Liver (tissue), 9 donors: ENCODE results near the gene C14orf119. TPM values are rescaled to one million over a fixed set of nuclear protein-coding genes. Genes with fewer than 3 reads are reported as not detected.

Experiments used
- DNase-seq: peaks from one replicate; pipeline ENCODE4 v3.0.0-alpha.2; 2017; ENCODE audit warnings: low spot score
- H3K27ac ChIP-seq, 2 donors: one replicate each; pipeline ENCODE4 v1.7.0; 2013; ENCODE audit warnings: inconsistent platforms in 2 of 2, low read length in 2 of 2, control low read depth in 1 of 2, low read depth in 1 of 2, mild to moderate bottlenecking in 1 of 2
- H3K27me3 ChIP-seq, 4 donors: one replicate each; pipeline versions ENCODE4 v1.6.1 to v1.7.0; 2013; ENCODE audit warnings: low read length in 3 of 4, inconsistent platforms in 1 of 4, mild to moderate bottlenecking in 1 of 4, moderate library complexity in 1 of 4; ENCODE audit not compliant: control insufficient read depth in 4 of 4, insufficient read depth in 4 of 4
- H3K36me3 ChIP-seq, 4 donors: one replicate each; pipeline versions ENCODE4 v1.6.1 to v1.7.0; 2013; ENCODE audit warnings: low read length in 3 of 4, mild to moderate bottlenecking in 3 of 4, low read depth in 1 of 4, moderate library complexity in 1 of 4; ENCODE audit not compliant: control insufficient read depth in 4 of 4, insufficient read depth in 3 of 4
- H3K4me1 ChIP-seq, 4 donors: one replicate each; pipeline versions ENCODE4 v1.6.1 to v1.7.0; 2013; ENCODE audit warnings: low read length in 3 of 4, mild to moderate bottlenecking in 3 of 4, moderate library complexity in 1 of 4; ENCODE audit not compliant: control insufficient read depth in 4 of 4, insufficient read depth in 4 of 4
- H3K4me3 ChIP-seq, 3 donors: one replicate each; pipeline versions ENCODE4 v1.6.1 to v1.7.0; 2013; ENCODE audit warnings: low read length in 3 of 3, control low read depth in 1 of 3, low read depth in 1 of 3, mild to moderate bottlenecking in 1 of 3
- H3K9ac ChIP-seq, 2 donors: one replicate each; pipeline ENCODE4 v1.7.0; 2013; ENCODE audit warnings: low read length in 2 of 2, mild to moderate bottlenecking in 2 of 2, moderate library complexity in 2 of 2, control low read depth in 1 of 2, low read depth in 1 of 2
- H3K9me3 ChIP-seq, 4 donors: one replicate each; pipeline versions ENCODE4 v1.6.1 to v1.7.0; 2013; ENCODE audit warnings: low read length in 3 of 4; ENCODE audit not compliant: control insufficient read depth in 4 of 4
- ATF3 ChIP-seq: IDR thresholded peaks from 2 replicates; pipeline ENCODE4 v1.6.1; 2016; ENCODE audit warnings: antibody characterized with exemption
- FOXA1 ChIP-seq: IDR thresholded peaks from 2 replicates; pipeline ENCODE4 v1.6.1; 2016; ENCODE audit warnings: antibody characterized with exemption
- FOXA2 ChIP-seq: IDR thresholded peaks from 2 replicates; pipeline ENCODE4 v1.6.1; 2016; ENCODE audit warnings: antibody characterized with exemption
- GABPA ChIP-seq, 2 donors: IDR thresholded peaks in 1 of 2; conservative IDR thresholded peaks in 1 of 2; 2 replicates each; pipeline ENCODE4 v1.6.1; 2016; ENCODE audit warnings: antibody characterized with exemption in 2 of 2, mild to moderate bottlenecking in 1 of 2, moderate library complexity in 1 of 2
- HNF4A ChIP-seq, 2 donors: conservative IDR thresholded peaks; 2 replicates each; pipeline ENCODE4 v1.6.1; 2016; ENCODE audit warnings: antibody characterized with exemption in 2 of 2, mild to moderate bottlenecking in 2 of 2
- HNF4G ChIP-seq: IDR thresholded peaks from 2 replicates; pipeline ENCODE4 v1.6.1; 2016; ENCODE audit warnings: antibody characterized with exemption
- NR2F2 ChIP-seq: IDR thresholded peaks from 2 replicates; pipeline ENCODE4 v1.6.1; 2016; ENCODE audit warnings: antibody characterized with exemption
- RAD21 ChIP-seq, 2 donors: IDR thresholded peaks; 2 replicates each; pipeline ENCODE4 v1.6.1; 2016; ENCODE audit warnings: antibody characterized with exemption in 2 of 2, mild to moderate bottlenecking in 2 of 2
- REST ChIP-seq: IDR thresholded peaks from 2 replicates; pipeline ENCODE4 v1.6.1; 2016; ENCODE audit warnings: antibody characterized with exemption, mild to moderate bottlenecking
- RXRA ChIP-seq, 2 donors: IDR thresholded peaks; 2 replicates each; pipeline ENCODE4 v1.6.1; 2017 to 2018; ENCODE audit warnings: antibody characterized with exemption in 2 of 2, mild to moderate bottlenecking in 1 of 2
- SP1 ChIP-seq: IDR thresholded peaks from 2 replicates; pipeline ENCODE4 v1.6.1; 2018; ENCODE audit warnings: antibody characterized with exemption, mild to moderate bottlenecking
- TAF1 ChIP-seq: conservative IDR thresholded peaks from 2 replicates; pipeline ENCODE4 v1.6.1; 2016; ENCODE audit warnings: antibody characterized with exemption, mild to moderate bottlenecking
- YY1 ChIP-seq: IDR thresholded peaks from 2 replicates; pipeline ENCODE4 v1.6.1; 2016; ENCODE audit warnings: antibody characterized with exemption, mild to moderate bottlenecking
- WGBS: extraction: QIAGEN DNeasy Blood & Tissue Kit; methylation state at CpG from one replicate; pipeline ENCODE4 v1.1.7; 2013; 5-methylcytosine and 5-hydroxymethylcytosine counted together
- polyA plus RNA-seq, 2 donors: library from polyadenylated mRNA; stranded (reverse) in 1 of 2; unstranded in 1 of 2; fragments of 200-250 nt in 1 of 2; fragments of >200 nt in 1 of 2; fragmentation: Nextera tagmentation in 1 of 2; extraction: Ambion mirVana in 1 of 2; gene quantifications; one replicate each; pipeline versions ENCODE4 v1.2.1 to v1.2.3, GENCODE V29; 2013 to 2015
- total RNA-seq, 2 donors: library from RNA; depleted of rRNA; stranded (reverse); fragments of >200 nt; gene quantifications; one replicate each; pipeline ENCODE4 v1.2.3, GENCODE V29; 2014
- TF ChIP-seq, protein P1 (sequence below): fragments of 150-350 bp; IDR thresholded peaks from 2 replicates; pipeline ENCODE4 v1.5.1; 2017; ENCODE audit warnings: improper control_type of control experiment, low read depth, low read length; ENCODE audit not compliant: missing input control
- donor health status: healthy.
- donor health status: healthy.
- donor health status: healthy.
- donor health status: healthy.
- donor health status: healthy.

C14orf119 gene
- total and polyA plus RNA-seq, 4 donors: 9.0 to 27.1 (median 17.7) TPM

GRCh38 chr14:23142826-23143225 lies 47.5 kb downstream of the C14orf119 start:
- no peak overlapping the region for H3K4me3 ChIP-seq
- no peak overlapping the region for H3K9ac ChIP-seq
- no peak for DNase-seq
- H3K27ac ChIP-seq: no peak overlapping the region
- H3K36me3 ChIP-seq: peaks cover 0 to 2% (median 1%) of the 10 kb centered on the region in 4 donors
- no peaks in the 10 kb centered on the region for H3K9me3 ChIP-seq
- no peaks in the 10 kb centered on the region for H3K27me3 ChIP-seq
- no peaks in the 10 kb centered on the region for H3K4me1 ChIP-seq
- WGBS: 85% methylated on average over 4 of the region's 4 CpGs
- TF ChIP-seq GABPA (IDR thresholded peaks at IDR 0.05 in 1 of 2, conservative IDR thresholded peaks at IDR 0.05 in 1 of 2) (no peak), YY1 (no peak)

DNA sequence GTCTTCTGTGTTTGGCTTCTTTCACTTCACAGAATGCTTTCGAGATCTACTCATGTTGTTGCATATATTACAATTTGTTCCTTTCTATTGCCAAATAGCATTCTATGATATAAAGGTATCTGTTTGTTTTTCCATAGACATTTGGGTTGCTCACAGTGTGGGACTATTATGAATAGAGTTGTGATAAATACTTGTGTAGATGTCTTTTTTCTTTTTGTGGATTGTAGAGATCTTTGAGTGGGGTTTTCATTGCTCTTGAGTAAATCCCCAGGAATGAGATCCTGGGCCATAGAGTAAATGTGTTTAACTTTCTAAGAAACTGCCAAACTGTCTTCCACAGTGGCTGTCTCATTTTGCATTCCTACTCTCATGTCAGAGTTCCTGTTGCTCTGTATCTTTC lies 48.6 kb downstream of the C14orf119 start:
- Histone ChIP-seq H3K27ac (no peak overlapping the region), H3K4me3 (no peak overlapping the region), H3K9me3 (no peaks in the 10 kb centered on the region), H3K4me1 (no peaks in the 10 kb centered on the region), H3K9ac (no peak overlapping the region), H3K36me3 (no peaks in the 10 kb centered on the region), H3K27me3 (no peaks in the 10 kb centered on the region)
- DNase-seq: no peak
- TF ChIP-seq RAD21 (IDR thresholded peaks at IDR 0.05) (no peak), GABPA (IDR thresholded peaks at IDR 0.05 in 1 of 2, conservative IDR thresholded peaks at IDR 0.05 in 1 of 2) (no peak), HNF4A (conservative IDR thresholded peaks at IDR 0.05) (no peak), REST (no peak), SP1 (no peak), FOXA1 (no peak), NR2F2 (no peak), YY1 (no peak), HNF4G (no peak), TAF1 (no peak), FOXA2 (no peak)
- TF ChIP-seq, protein P1, sequence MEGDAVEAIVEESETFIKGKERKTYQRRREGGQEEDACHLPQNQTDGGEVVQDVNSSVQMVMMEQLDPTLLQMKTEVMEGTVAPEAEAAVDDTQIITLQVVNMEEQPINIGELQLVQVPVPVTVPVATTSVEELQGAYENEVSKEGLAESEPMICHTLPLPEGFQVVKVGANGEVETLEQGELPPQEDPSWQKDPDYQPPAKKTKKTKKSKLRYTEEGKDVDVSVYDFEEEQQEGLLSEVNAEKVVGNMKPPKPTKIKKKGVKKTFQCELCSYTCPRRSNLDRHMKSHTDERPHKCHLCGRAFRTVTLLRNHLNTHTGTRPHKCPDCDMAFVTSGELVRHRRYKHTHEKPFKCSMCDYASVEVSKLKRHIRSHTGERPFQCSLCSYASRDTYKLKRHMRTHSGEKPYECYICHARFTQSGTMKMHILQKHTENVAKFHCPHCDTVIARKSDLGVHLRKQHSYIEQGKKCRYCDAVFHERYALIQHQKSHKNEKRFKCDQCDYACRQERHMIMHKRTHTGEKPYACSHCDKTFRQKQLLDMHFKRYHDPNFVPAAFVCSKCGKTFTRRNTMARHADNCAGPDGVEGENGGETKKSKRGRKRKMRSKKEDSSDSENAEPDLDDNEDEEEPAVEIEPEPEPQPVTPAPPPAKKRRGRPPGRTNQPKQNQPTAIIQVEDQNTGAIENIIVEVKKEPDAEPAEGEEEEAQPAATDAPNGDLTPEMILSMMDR: no peak
- WGBS: 80% methylated on average over 1 of the region's 1 CpG

DNA sequence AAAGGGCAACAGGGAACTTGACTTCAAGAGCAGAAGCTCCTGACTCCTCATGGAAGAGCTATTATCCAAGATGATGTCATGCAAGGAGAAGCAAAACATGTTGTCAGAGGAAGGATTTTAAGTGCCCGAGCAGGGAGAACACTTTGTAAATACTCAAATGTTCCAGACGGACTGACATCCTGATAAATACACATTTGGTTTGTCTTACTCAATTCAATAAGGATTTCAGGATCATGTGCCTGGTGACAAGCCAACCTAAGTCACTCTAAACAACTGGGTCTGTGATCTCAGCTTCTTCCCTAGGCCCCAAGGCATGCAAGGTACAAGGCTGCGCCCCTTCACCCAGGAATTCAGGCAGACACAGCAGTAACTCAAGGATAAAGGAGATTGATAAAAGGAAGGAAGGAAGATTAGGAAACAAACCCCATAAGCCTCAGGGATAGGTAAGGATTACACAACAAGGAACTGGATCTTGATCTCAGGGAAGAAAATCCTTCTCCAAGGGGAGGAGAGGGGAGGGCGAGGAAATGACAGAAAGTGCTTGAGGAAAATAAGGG lies 50.6 kb downstream of the C14orf119 start:
- no peaks in the 10 kb centered on the region for H3K4me1 ChIP-seq
- no peak for DNase-seq
- WGBS: 57% methylated on average over 4 of the region's 4 CpGs

More for the DNA sequence above, 50.6 kb downstream of the C14orf119 start:
- TF ChIP-seq FOXA1 (no peak), HNF4G (no peak), ATF3 (no peak), SP1 (no peak), NR2F2 (no peak), RXRA (IDR thresholded peaks at IDR 0.05) (no peak)
- no peak overlapping the region for H3K4me3 ChIP-seq
- H3K36me3 ChIP-seq: no peaks in the 10 kb centered on the region
- no peak overlapping the region for H3K27ac ChIP-seq
- H3K9me3 ChIP-seq: no peaks in the 10 kb centered on the region
- no peak overlapping the region for H3K9ac ChIP-seq
- H3K27me3 ChIP-seq: no peaks in the 10 kb centered on the region
